Testis (tissue), 3 donors: ENCODE measurements around the gene HLF. TPM values are rescaled to one million over a fixed set of nuclear protein-coding genes. Genes with fewer than 3 reads are reported as not detected.

ENCODE experiments used
- DNase-seq: peaks from one replicate; pipeline ENCODE4 v3.0.0-alpha.2; 2019
- H3K27ac ChIP-seq, 2 donors: fragments of 200-600 bp; sonication (generic); one replicate each; pipeline ENCODE4 v1.5.1; 2019
- H3K27me3 ChIP-seq: fragments of 200-600 bp; sonication (generic); one replicate; pipeline ENCODE4 v1.5.1; 2019
- H3K36me3 ChIP-seq: fragments of 200-600 bp; sonication (generic); one replicate; pipeline ENCODE4 v1.5.1; 2017; ENCODE audit warnings: low read depth; ENCODE audit errors: missing control alignments
- H3K4me1 ChIP-seq: fragments of 200-600 bp; sonication (generic); one replicate; pipeline ENCODE4 v1.5.1; 2019
- H3K4me3 ChIP-seq, 2 donors: fragments of 200-600 bp; sonication (generic); one replicate each; pipeline ENCODE4 v1.5.1; 2017 to 2019
- H3K9me3 ChIP-seq: fragments of 200-600 bp; sonication (generic); one replicate; pipeline ENCODE4 v1.5.1; 2017
- CTCF ChIP-seq, 3 experiments: fragments of 450-650 bp in 2 of 3; fragments of 200-600 bp in 1 of 3; sonication (generic) in 1 of 3; IDR thresholded peaks; one replicate each; pipeline ENCODE4 v1.5.1; 2016 to 2019; ENCODE audit warnings: antibody characterized with exemption in 3 of 3, mild to moderate bottlenecking in 2 of 3, moderate library complexity in 1 of 3
- POLR2A ChIP-seq: fragments of 450-650 bp; IDR thresholded peaks from one replicate; pipeline ENCODE4 v1.6.1; 2017; ENCODE audit warnings: antibody characterized with exemption, mild to moderate bottlenecking, moderate library complexity
- WGBS, 2 donors: methylation state at CpG; one replicate each; pipeline ENCODE4 v1.1.5; 2018; 5-methylcytosine and 5-hydroxymethylcytosine counted together
- intact Hi-C: fragments of 100-400 bp; cut with DNase I; formaldehyde crosslinking; loops from one replicate; pipeline ENCODE4 v1.15.1; 2023; ENCODE audit warnings: low total_unique reads
- polyA plus RNA-seq: library from polyadenylated mRNA; stranded (reverse); fragments of 350-450 nt; fragmentation: Illumina TruSeq; extraction: RNeasy Lipid Tissue Mini Kit (QIAGEN cat#74804); gene quantifications from one replicate; pipeline ENCODE4 v1.2.3, GENCODE V29; 2014; ENCODE audit warnings: low read depth, low replicate concordance; ENCODE audit not compliant: insufficient read depth
- total RNA-seq, 2 donors: library from RNA; depleted of rRNA; stranded (reverse); fragments of >200 nt; gene quantifications; one replicate each; pipeline ENCODE4 v1.2.3, GENCODE V29; 2016

Gene HLF
- total and polyA plus RNA-seq, 3 donors from 2014 or later: 7.0 to 23.4 (median 14.5) TPM

- WGBS, 2 donors: 90 to 91% methylated on average over 1 of the region's 1 CpG
- H3K27ac ChIP-seq: no peak overlapping the region
- H3K27me3 ChIP-seq: no peaks in the 10 kb centered on the region
- no peak for TF ChIP-seq CTCF (IDR thresholded peaks at IDR 0.05)
- TF ChIP-seq POLR2A: no peak
- H3K4me1 ChIP-seq: peaks cover 4% of the 10 kb centered on the region
- no peaks in the 10 kb centered on the region for H3K36me3 ChIP-seq
- intact Hi-C loops: no loop called here
- no peak for DNase-seq
- no peaks in the 10 kb centered on the region for H3K9me3 ChIP-seq
- no peak overlapping the region for H3K4me3 ChIP-seq
These were observed 31.9 kb downstream of the HLF start for GRCh38 chr17:55296699-55297098.

- 91 to 98% methylated on average over 3 of the region's 3 CpGs for WGBS, 2 donors
- Histone ChIP-seq H3K27me3 (no peaks in the 10 kb centered on the region), H3K27ac (no peak overlapping the region), H3K9me3 (no peaks in the 10 kb centered on the region), H3K4me3 (no peak overlapping the region), H3K4me1 (peaks cover 4% of the 10 kb centered on the region), H3K36me3 (no peaks in the 10 kb centered on the region)
- DNase-seq: no peak
- no peak for TF ChIP-seq CTCF (IDR thresholded peaks at IDR 0.05)
- TF ChIP-seq POLR2A: no peak
- intact Hi-C loops: no loop called here
These were observed 33.5 kb downstream of the HLF start for GRCh38 chr17:55298111-55298730.

GRCh38 chr17:55299162-55299838 is 34.5 kb downstream of the HLF start:
- H3K27ac ChIP-seq: no peak overlapping the region
- H3K4me3 ChIP-seq: no peak overlapping the region
- no peak for DNase-seq
- H3K36me3 ChIP-seq: no peaks in the 10 kb centered on the region
- TF ChIP-seq POLR2A (no peak), CTCF (IDR thresholded peaks at IDR 0.05) (no peak)
- 95 to 96% methylated on average over 10 of the region's 10 CpGs for WGBS, 2 donors
- H3K4me1 ChIP-seq: peaks cover 4% of the 10 kb centered on the region
- no peaks in the 10 kb centered on the region for H3K9me3 ChIP-seq
- intact Hi-C loops: no loop called here
- H3K27me3 ChIP-seq: no peaks in the 10 kb centered on the region

GRCh38 chr17:55299890-55300289 is 35.1 kb downstream of the HLF start:
- WGBS, 2 donors: 87 to 94% methylated on average over 4 of the region's 4 CpGs
- no peaks in the 10 kb centered on the region for H3K36me3 ChIP-seq
- H3K9me3 ChIP-seq: no peaks in the 10 kb centered on the region
- DNase-seq: no peak
- H3K27ac ChIP-seq: no peak overlapping the region
- H3K4me1 ChIP-seq: peaks cover 4% of the 10 kb centered on the region
- no peaks in the 10 kb centered on the region for H3K27me3 ChIP-seq
- TF ChIP-seq POLR2A (no peak), CTCF (IDR thresholded peaks at IDR 0.05) (no peak)
- no peak overlapping the region for H3K4me3 ChIP-seq
- intact Hi-C loops: no loop called here
